OCI-LY3 (cell line): ENCODE data around the gene GPM6B.

Experiments
- H2AFZ ChIP-seq: fragments of 200-600, 300-600 bp; shearing (Covaris generic); 2 replicates; pipeline ENCODE4 v1.6.0; 2014; ENCODE audit warnings: antibody characterized with exemption, low read depth, low read length
- H3K27ac ChIP-seq: fragments of 200-600, 300-600 bp; sonication (generic); 2 replicates; pipeline ENCODE4 v1.5.1; 2014; ENCODE audit warnings: mild to moderate bottlenecking, low read length, moderate library complexity, mixed read lengths
- H3K27me3 ChIP-seq: fragments of 200-600, 300-600 bp; sonication (generic); 2 replicates; pipeline ENCODE4 v1.6.1; 2014; ENCODE audit warnings: low read depth, low read length, mixed read lengths
- H3K36me3 ChIP-seq: fragments of 200-600, 300-600 bp; sonication (generic); replicated peaks from 2 replicates; pipeline ENCODE3; 2014; ENCODE audit warnings: low read depth, low read length, mixed read lengths
- H3K4me1 ChIP-seq: fragments of 300-600, 200-600 bp; sonication (generic); 2 replicates; pipeline ENCODE4 v1.6.1; 2014; ENCODE audit warnings: low read length, mixed read lengths
- H3K4me2 ChIP-seq: fragments of 200-600, 300-600 bp; sonication (generic); 2 replicates; pipeline ENCODE4 v1.6.1; 2014; ENCODE audit warnings: low read length, mixed read lengths
- H3K4me3 ChIP-seq: fragments of 300-600, 200-600 bp; sonication (generic); 2 replicates; pipeline ENCODE4 v1.5.1; 2014; ENCODE audit warnings: antibody characterized with exemption, mild to moderate bottlenecking, low read length, moderate library complexity
- H3K79me2 ChIP-seq: fragments of 300-600, 200-600 bp; shearing (Covaris generic); 2 replicates; pipeline ENCODE4 v1.6.1; 2014; ENCODE audit warnings: mild to moderate bottlenecking, low read length, mixed read lengths
- H3K9ac ChIP-seq: fragments of 300-600, 200-600 bp; shearing (Covaris generic); 2 replicates; pipeline ENCODE4 v1.6.0; 2014; ENCODE audit warnings: mild to moderate bottlenecking, low read length, moderate library complexity
- H3K9me3 ChIP-seq: fragments of 200-600, 300-600 bp; shearing (Covaris generic); 2 replicates; pipeline ENCODE4 v1.6.1; 2014; ENCODE audit warnings: low read length, mixed read lengths; ENCODE audit not compliant: insufficient read depth
- H4K20me1 ChIP-seq: fragments of 200-600, 300-600 bp; sonication (generic); 2 replicates; pipeline ENCODE4 v1.6.1; 2016; ENCODE audit warnings: low read length, mixed read lengths; ENCODE audit not compliant: insufficient read depth
- CTCF ChIP-seq: fragments of 200-600, 300-600 bp; sonication (generic); IDR thresholded peaks from 2 replicates; pipeline ENCODE4 v1.5.1; 2014; ENCODE audit warnings: antibody characterized with exemption, low read length, low read depth
- EZH2phosphoT487 ChIP-seq: fragments of 200-600 bp; shearing (Covaris generic); IDR thresholded peaks from 2 replicates; pipeline ENCODE4 v1.6.1; 2018; ENCODE audit warnings: antibody characterized with exemption, mixed run types, low read depth

The GPM6B gene

GRCh38 chrX:13827298-13828090, 10.6 kb upstream of the GPM6B start:
- Histone ChIP-seq H3K4me3 (no peak overlapping the region), H3K79me2 (no peaks in the 10 kb centered on the region; the same call in 1 of the 2 replicates), H3K9ac (no peak overlapping the region), H3K27ac (no peak overlapping the region), H3K36me3 (no peaks in the 10 kb centered on the region), H2AFZ (no peak overlapping the region), H4K20me1 (no peaks in the 10 kb centered on the region), H3K4me2 (no peak overlapping the region), H3K4me1 (peaks cover 15% of the 10 kb centered on the region), H3K9me3 (no peaks in the 10 kb centered on the region), H3K27me3 (no peaks in the 10 kb centered on the region)
- TF ChIP-seq CTCF (no peak), EZH2phosphoT487 (no peak)

GRCh38 chrX:13826770-13827169, 9.9 kb upstream of the GPM6B start:
- no peak overlapping the region for H3K4me3 ChIP-seq
- no peaks in the 10 kb centered on the region for H3K36me3 ChIP-seq
- no peak overlapping the region for H3K9ac ChIP-seq
- H4K20me1 ChIP-seq = no peaks in the 10 kb centered on the region
- no peaks in the 10 kb centered on the region for H3K9me3 ChIP-seq
- H3K79me2 ChIP-seq = no peaks in the 10 kb centered on the region; the same call in 1 of the 2 replicates
- H2AFZ ChIP-seq = no peak overlapping the region
- no peak overlapping the region for H3K4me2 ChIP-seq
- peaks cover 15% of the 10 kb centered on the region for H3K4me1 ChIP-seq
- no peaks in the 10 kb centered on the region for H3K27me3 ChIP-seq
- H3K27ac ChIP-seq = no peak overlapping the region
- TF ChIP-seq CTCF (no peak), EZH2phosphoT487 (no peak)

GRCh38 chrX:13825178-13825762, 8.4 kb upstream of the GPM6B start:
- Histone ChIP-seq H3K9me3 (no peaks in the 10 kb centered on the region), H3K79me2 (no peaks in the 10 kb centered on the region; the same call in 1 of the 2 replicates), H3K9ac (no peak overlapping the region), H3K27ac (no peak overlapping the region), H3K4me3 (no peak overlapping the region), H4K20me1 (no peaks in the 10 kb centered on the region), H3K36me3 (no peaks in the 10 kb centered on the region), H3K27me3 (no peaks in the 10 kb centered on the region), H2AFZ (no peak overlapping the region), H3K4me1 (peaks cover 13% of the 10 kb centered on the region), H3K4me2 (no peak overlapping the region)
- no peak for TF ChIP-seq EZH2phosphoT487
- TF ChIP-seq CTCF = no peak

GRCh38 chrX:13824746-13825145, 7.9 kb upstream of the GPM6B start:
- TF ChIP-seq EZH2phosphoT487 = no peak
- no peak for TF ChIP-seq CTCF
- H3K27me3 ChIP-seq = no peaks in the 10 kb centered on the region

More at GRCh38 chrX:13824746-13825145, 7.9 kb upstream of the GPM6B start:
- H3K9me3 ChIP-seq = no peaks in the 10 kb centered on the region
- no peak overlapping the region for H3K9ac ChIP-seq
- no peak overlapping the region for H3K27ac ChIP-seq
- no peak overlapping the region for H3K4me3 ChIP-seq
- H3K79me2 ChIP-seq = no peaks in the 10 kb centered on the region; the same call in 1 of the 2 replicates
- no peak overlapping the region for H3K4me2 ChIP-seq
- H3K4me1 ChIP-seq = peaks cover 8% of the 10 kb centered on the region
- H4K20me1 ChIP-seq = no peaks in the 10 kb centered on the region
- H3K36me3 ChIP-seq = no peaks in the 10 kb centered on the region
- H2AFZ ChIP-seq = no peak overlapping the region
